ENCODE measurements around the gene KRTAP4-11.

GRCh38 chr17:41147531-41148204 is 29.5 kb upstream of the KRTAP4-11 start:
- no peak for TF ChIP-seq POLR2A (IDR thresholded peaks at IDR 0.05; ENCODE audit: low read depth, low read length)
- TF ChIP-seq CTCF (conservative IDR thresholded peaks at IDR 0.05; ENCODE audit: low read depth, low read length), result no peak
- no peak for TF ChIP-seq MXI1 (IDR thresholded peaks at IDR 0.05; ENCODE audit: borderline replicate concordance, low read depth, low read length)
- TF ChIP-seq MAZ (IDR thresholded peaks at IDR 0.05; ENCODE audit: borderline replicate concordance, low read depth, low read length), result no peak
- no peak for TF ChIP-seq SMC3 (IDR thresholded peaks at IDR 0.05; ENCODE audit: low read depth, low read length)
- TF ChIP-seq RFX5 (IDR thresholded peaks at IDR 0.05; ENCODE audit: low read depth, low read length), result no peak
- TF ChIP-seq CEBPB (IDR thresholded peaks at IDR 0.05; ENCODE audit: low read depth, low read length), result no peak
- no peak for TF ChIP-seq RCOR1 (IDR thresholded peaks at IDR 0.05; ENCODE audit: insufficient replicate concordance, low read length)
- TF ChIP-seq FOS (IDR thresholded peaks at IDR 0.05; ENCODE audit: low read depth, low read length), result no peak
- TF ChIP-seq RAD21 (IDR thresholded peaks at IDR 0.05; ENCODE audit: low read length), result no peak
- no peak for TF ChIP-seq ELK1 (IDR thresholded peaks at IDR 0.05; ENCODE audit: borderline replicate concordance, low read depth, low read length)

Measured in IMR-90 (cell line).